HG02870 (cell line): Measurements from ENCODE around the gene PRR12.
A peak's percentile ranks its signal among the peaks of the same experiment; 100 is the strongest.

Experiments
- ATAC-seq: cut with Tn5 transposase; IDR thresholded peaks from one replicate; pipeline ENCODE4 v1.9.1; 2021; ENCODE audit warnings: mild to moderate bottlenecking, moderate library complexity; ENCODE audit not compliant: unreplicated experiment

The PRR12 gene

GRCh38 chr19:49641688-49642491 lies 50.9 kb downstream of the PRR12 start, which contains the start of gene SCAF1:
Gene SCAF1 (plus strand): TSS chr19:49642209. CDS start chr19:49645027, 2,818 bp downstream.
- ATAC-seq = peak; percentile 47

- no peak for ATAC-seq
Measured at GRCh38 chr19:49642492-49643035, 51.6 kb downstream of the PRR12 start.

- no peak for ATAC-seq
Measured at GRCh38 chr19:49643466-49643865, 52.5 kb downstream of the PRR12 start.

GRCh38 chr19:49645592-49645991 lies 54.6 kb downstream of the PRR12 start:
- no peak for ATAC-seq

GRCh38 chr19:49645995-49646394 lies 55.0 kb downstream of the PRR12 start:
- no peak for ATAC-seq

- ATAC-seq = no peak
Measured at GRCh38 chr19:49646586-49646985, 55.6 kb downstream of the PRR12 start.

GRCh38 chr19:49651029-49651819 lies 60.2 kb downstream of the PRR12 start:
- no peak for ATAC-seq

GRCh38 chr19:49651820-49652550 lies 61.0 kb downstream of the PRR12 start:
- ATAC-seq = no peak

- ATAC-seq = no peak
Measured at GRCh38 chr19:49652551-49653465, 61.8 kb downstream of the PRR12 start.

- ATAC-seq = no peak
Measured at GRCh38 chr19:49653466-49653806, 62.5 kb downstream of the PRR12 start.

- no peak for ATAC-seq
Measured at GRCh38 chr19:49654581-49654980, 63.6 kb downstream of the PRR12 start.

- no peak for ATAC-seq
Measured at GRCh38 chr19:49655570-49656455, 64.8 kb downstream of the PRR12 start.

GRCh38 chr19:49656456-49657109 lies 65.6 kb downstream of the PRR12 start:
- ATAC-seq = no peak

- no peak for ATAC-seq
Measured at GRCh38 chr19:49657493-49658138, 66.6 kb downstream of the PRR12 start.

GRCh38 chr19:49658139-49658517 lies 67.1 kb downstream of the PRR12 start:
- no peak for ATAC-seq

GRCh38 chr19:49658566-49659442 lies 67.8 kb downstream of the PRR12 start:
- no peak for ATAC-seq

GRCh38 chr19:49660338-49660961 lies 69.5 kb downstream of the PRR12 start:
- ATAC-seq = no peak
